CD1c-positive myeloid dendritic cell (primary cell): ENCODE data around the gene LHPP.

Source experiments
- DNase-seq: peaks from one replicate; pipeline ENCODE4 v3.0.0-alpha.2; 2016; ENCODE audit errors: extremely low spot score

LHPP gene

DNA sequence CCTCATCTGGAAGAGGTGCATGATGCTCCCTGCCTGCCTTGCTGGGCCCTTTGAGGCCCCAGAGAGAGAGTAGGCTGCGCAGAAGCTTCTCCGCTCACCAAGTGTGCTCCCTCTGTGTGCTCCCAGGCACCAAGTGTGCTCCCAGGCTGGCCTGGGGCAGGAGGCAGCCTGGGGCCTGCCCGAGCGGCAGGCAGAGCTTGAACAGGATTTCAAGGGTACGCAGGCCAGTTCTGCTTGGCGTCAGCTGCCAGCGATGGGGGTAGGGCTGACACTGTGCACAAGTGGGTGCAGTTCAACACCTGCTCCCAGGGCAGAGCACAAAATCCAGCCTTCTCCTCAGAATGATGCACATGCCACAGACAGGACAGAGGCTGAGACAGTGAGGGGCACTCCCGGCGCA, 162.8 kb downstream of the LHPP start:
- DNase-seq: no peak

- DNase-seq: no peak
Observed at GRCh38 chr10:124624895-124625294, 163.3 kb downstream of the LHPP start.

DNA sequence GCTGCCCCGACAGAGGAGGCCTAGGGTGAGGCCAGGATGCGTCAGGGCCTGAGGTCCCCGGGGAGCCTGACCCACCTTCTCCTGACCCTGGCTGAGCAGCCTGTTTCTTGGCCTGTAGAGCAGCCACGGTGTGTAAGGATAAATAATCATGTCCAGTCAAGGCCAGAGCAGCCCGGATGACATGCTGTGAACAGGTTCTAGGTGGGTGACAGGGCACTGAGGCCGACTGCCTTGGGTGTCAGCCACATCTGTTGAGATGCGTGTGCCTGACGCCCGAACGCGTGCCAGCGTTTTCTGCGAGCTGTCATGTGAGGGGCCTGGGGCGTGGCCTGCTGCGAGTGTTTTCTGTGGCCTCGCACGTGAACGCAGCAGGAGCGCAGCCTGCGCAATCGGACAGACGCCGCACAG, 164.2 kb downstream of the LHPP start:
- DNase-seq: no peak

- DNase-seq: no peak
Observed at GRCh38 chr10:124626759-124627380, 165.2 kb downstream of the LHPP start.

DNA sequence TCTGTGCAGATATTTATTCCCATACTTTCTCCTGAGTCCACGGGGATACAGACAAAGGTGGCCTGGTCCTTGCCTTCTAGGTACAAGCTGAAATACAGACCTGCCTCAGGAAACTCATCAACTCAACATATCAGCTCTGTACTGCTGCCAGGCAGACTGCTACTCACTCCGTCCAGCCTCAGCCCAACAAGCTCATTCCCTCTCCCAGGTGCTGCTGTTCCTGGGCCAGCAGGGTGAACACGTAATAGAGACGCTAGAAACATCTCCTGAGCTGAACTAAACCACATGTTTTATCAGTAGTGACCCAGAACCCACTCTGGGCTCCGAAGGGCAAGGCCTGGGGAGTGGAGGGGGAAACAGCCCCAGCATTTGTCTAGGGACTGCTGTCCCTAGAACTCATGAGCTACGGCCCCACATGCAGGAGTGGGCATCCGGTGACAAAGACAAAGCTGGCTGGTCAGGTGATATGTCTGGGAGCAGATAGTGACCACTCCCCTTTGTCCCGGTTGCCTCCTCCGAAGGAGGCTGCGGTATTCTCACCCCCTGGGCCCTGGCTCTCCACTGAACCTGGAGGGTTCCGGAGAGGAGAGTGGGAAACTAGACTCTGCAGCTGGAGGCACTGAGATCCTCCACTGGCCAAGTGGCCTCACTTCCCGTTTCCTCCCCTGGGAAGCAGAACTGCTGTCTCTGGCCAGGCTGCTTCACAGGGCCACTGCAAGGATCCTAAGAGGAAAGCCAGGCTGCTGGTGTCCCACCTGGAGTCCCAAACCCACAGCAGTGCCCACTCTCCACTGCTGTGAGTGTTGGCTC, 166.4 kb downstream of the LHPP start:
- DNase-seq: peak; percentile 66

DNA sequence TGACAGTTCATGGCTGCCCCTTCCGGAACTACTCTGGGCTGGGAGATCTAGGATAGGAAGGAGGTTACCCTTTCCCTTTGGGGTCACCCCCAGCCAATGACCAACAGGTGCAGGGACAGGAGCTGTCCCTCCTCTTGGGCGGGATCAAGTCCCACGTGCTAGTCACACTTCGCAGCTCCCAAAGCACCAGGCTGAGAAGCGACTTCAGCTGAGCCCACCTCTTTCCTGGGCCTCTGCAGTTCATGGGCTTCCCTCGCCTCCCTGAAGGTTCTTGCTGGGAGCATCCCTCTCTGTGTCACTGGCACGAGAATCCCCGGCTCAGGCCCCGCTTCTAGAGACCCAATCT, 167.0 kb downstream of the LHPP start:
- no peak for DNase-seq

DNA sequence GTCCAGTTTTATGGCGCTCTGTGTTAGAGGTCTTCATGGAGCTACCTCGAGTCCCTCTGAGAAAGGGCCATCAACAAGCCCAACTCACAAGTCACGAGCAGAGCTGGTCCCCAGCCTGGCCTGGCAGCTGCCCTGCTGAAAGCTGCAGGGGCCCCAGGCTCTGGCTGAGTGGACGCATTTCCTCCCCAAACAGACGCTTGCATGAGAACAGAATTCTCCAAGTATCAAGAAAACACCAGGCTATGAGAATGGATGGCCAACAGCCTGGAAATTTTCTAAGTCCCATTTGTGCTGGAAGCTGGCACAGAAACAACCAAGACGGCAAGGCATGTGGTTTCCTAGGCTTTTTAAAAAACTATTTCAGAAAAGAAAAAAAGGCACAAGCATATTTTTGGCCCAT, 167.8 kb downstream of the LHPP start:
- no peak for DNase-seq

- DNase-seq: no peak
Observed at GRCh38 chr10:124629842-124630241, 168.2 kb downstream of the LHPP start.

DNA sequence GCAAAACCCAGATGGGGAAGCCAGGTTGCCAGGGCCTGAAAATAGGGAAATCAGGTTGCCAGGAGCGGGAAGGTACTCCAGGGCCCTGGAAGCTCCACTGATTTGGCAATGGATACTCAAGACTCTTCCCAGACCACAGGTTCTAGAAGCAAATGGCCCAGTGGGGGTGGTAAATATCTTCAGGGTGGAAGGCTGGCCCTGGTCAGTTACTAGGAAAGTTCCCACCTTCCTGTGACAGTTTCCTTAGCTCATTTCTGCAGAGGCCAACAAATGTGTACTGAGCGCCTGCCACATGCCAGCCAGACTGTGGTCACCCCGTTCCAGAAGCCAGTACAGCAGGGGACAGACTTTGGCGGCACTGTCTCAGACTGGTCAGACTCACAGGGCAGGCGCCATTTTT, 168.9 kb downstream of the LHPP start:
- no peak for DNase-seq

DNA sequence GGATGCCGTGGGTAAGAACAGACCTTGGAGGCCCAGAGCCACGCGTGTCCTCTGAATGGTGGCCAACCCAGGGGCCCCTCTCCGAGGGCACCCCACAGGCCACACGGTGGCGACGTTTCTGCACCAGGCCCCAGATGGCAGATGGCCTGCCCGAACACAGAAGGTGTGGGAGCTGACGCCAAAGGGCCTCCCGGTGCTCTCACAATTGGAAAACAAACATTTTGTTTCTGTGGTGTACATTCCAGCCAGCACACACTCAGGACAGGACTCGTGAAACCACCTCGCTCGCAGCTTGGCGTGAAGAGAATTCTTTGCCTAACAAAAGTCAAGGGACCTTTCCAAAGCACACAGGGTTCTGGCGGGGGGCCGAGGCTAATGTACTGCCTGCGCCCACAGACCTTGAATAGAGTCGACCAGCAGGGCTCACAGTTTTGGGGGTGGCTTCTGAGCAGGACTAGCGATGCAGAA, 170.5 kb downstream of the LHPP start:
- no peak for DNase-seq

- no peak for DNase-seq
Observed at GRCh38 chr10:124632566-124632965, 170.9 kb downstream of the LHPP start.

- no peak for DNase-seq
Observed at GRCh38 chr10:124636271-124636995, 174.8 kb downstream of the LHPP start.

DNA sequence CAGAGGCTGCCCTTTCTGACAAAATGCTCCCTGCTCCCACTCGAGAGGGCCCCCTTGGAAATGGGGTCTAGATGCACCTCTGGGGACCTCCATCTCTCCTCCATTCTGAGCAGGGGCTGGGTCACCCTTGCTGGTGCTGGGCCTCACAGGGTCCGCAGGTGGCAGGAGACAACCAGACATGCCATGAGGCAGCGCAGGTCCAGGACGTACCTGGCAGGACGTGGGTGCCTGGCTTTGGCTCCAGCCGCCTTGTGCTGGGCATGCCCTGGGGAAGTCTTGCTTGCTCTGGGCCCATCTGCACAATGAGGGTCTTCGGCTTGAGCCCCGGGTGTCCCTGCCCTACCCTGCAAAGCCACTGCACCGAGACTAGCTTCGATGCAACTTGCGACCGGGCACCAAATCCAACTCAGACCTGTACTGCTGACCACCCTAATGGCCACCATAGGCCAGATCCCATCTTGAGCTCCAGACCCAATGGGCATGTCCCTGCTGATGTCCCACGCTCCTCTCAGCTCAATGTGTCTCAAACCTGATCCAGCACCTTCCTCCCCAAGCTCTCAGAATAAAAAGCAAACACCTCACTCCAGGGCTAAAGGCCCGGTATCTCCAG, 175.6 kb downstream of the LHPP start:
- no peak for DNase-seq

- DNase-seq: no peak
Observed at GRCh38 chr10:124637746-124638145, 176.1 kb downstream of the LHPP start.

- no peak for DNase-seq
Observed at GRCh38 chr10:124639206-124639605, 177.6 kb downstream of the LHPP start.

GRCh38 chr10:124639646-124640045, 178.0 kb downstream of the LHPP start:
- no peak for DNase-seq

- DNase-seq: no peak
Observed at GRCh38 chr10:124640056-124640455, 178.4 kb downstream of the LHPP start.

DNA sequence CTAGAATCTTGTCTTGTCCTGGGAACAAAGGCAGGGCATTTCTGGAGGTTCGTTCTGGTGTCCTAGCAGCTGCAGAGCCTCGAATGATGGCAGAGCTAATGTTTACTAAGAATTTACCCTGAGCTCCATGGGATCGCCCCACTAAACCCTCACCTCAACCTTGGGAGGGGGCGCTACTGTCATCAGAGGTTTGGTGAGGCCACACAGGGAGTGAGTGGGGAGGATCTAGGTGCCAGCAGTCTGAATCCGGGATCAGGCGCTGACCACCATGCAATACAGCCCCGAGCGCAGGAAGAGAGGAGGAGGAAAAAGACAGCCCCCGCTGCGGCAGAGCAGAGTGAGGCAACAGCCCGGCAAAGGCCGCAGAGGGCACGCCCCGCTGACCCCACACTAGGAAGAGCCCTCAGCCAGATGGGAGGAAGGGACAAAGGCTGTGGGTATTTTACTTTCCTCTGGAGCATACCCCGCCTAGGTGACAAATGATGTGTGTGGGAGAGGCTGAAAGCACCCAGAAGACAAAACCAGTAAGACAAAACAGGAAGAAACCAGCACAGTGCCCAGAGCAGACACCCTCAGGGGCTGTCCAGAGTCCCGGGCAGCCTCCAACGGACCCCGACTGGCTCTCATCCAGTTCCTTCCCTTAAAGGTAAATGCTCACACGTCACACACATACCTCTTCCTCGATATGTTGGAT, 179.1 kb downstream of the LHPP start:
- peak; percentile 86 for DNase-seq

GRCh38 chr10:124641282-124642087, 179.9 kb downstream of the LHPP start:
- DNase-seq: peak; percentile 88

- DNase-seq: peak; percentile 31
Observed at GRCh38 chr10:124642088-124642710, 180.6 kb downstream of the LHPP start.
